K562 (cell line): Measurements from ENCODE around the gene TLE6. TPM values are rescaled to one million over a fixed set of nuclear protein-coding genes. Genes with fewer than 3 reads are reported as not detected.

Source experiments
- ATAC-seq: fragments of 200-7000 bp; cut with Tn5 transposase; 3 replicates; pipeline ENCODE4 v1.9.1; 2020; ENCODE audit warnings: moderate library complexity
- BruUV-seq: library from RNA; stranded (reverse); fragments of 400-500 nt; replicated peaks from 2 replicates; lab custom pipeline; 2021; lab: Mats Ljungman, UMichigan
- CTCF ChIA-PET: fragments of 300-600 bp; formaldehyde crosslinking; extraction: SDS; loops from one replicate; lab custom pipeline; 2021; ENCODE audit warnings: low intra/inter-chr PET ratio; lab: Yijun Ruan, JAX
- POLR2A ChIA-PET: fragments of 300-600, 350-650 bp; sonication (Branson Sonifier 250); formaldehyde crosslinking; extraction: SDS; loops from one replicate; lab custom pipeline; 2021; ENCODE audit warnings: antibody characterized with exemption, inconsistent platforms; lab: Yijun Ruan, JAX
- DNase-seq, 4 experiments: peaks; one replicate each; pipeline versions ENCODE4 v3.0.0 to v3.0.0-alpha.2; 2011 to 2018; ENCODE audit warnings: low spot score in 3 of 4, mixed read lengths in 3 of 4; ENCODE audit errors: extremely low read depth in 1 of 4
- FAIRE-seq: peaks from 2 replicates; lab custom pipeline; 2011; peaks lifted over from hg19 to GRCh38; lab: Jason Lieb, UNC
- H2AFZ ChIP-seq: 2 replicates; pipeline ENCODE4 v1.6.0; 2011; ENCODE audit warnings: low read depth, low read length, control low read depth, inconsistent platforms
- H3K27ac ChIP-seq: fragments of 200-600 bp; 3 replicates; pipeline ENCODE4 v1.8.0; 2011; ENCODE audit warnings: low read depth, mild to moderate bottlenecking, control low read depth, inconsistent platforms, low read length, moderate library complexity, mixed read lengths; ENCODE audit errors: extremely low read depth
- H3K27me3 ChIP-seq, 2 experiments: fragments of 300-600 bp in 1 of 2; 2 replicates in 1 of 2; 3 replicates in 1 of 2; pipeline versions ENCODE4 v1.6.0 to v1.8.0; 2011; ENCODE audit warnings: inconsistent platforms in 2 of 2, low read length in 2 of 2, mild to moderate bottlenecking in 1 of 2, mixed read lengths in 1 of 2, moderate library complexity in 1 of 2; ENCODE audit not compliant: control insufficient read depth in 2 of 2, insufficient read depth in 2 of 2
- H3K36me3 ChIP-seq: fragments of 300-600 bp; 3 replicates; pipeline ENCODE4 v1.8.0; 2011; ENCODE audit warnings: mild to moderate bottlenecking, low read length, inconsistent platforms; ENCODE audit not compliant: control insufficient read depth, insufficient read depth
- H3K4me1 ChIP-seq, 2 experiments: fragments of 200-600 bp in 1 of 2; replicated peaks in 1 of 2; 2 replicates in 1 of 2; 3 replicates in 1 of 2; pipeline versions ENCODE4 v1.5.1 to v1.8.0; 2011; ENCODE audit warnings: inconsistent platforms in 2 of 2, low read length in 2 of 2, mild to moderate bottlenecking in 1 of 2, mixed read lengths in 1 of 2, moderate library complexity in 1 of 2; ENCODE audit not compliant: control insufficient read depth in 2 of 2, insufficient read depth in 2 of 2
- H3K4me2 ChIP-seq: 2 replicates; pipeline ENCODE4 v1.6.1; 2011; ENCODE audit warnings: low read length, control low read depth, inconsistent platforms, mixed read lengths; ENCODE audit not compliant: insufficient read depth
- H3K4me3 ChIP-seq: fragments of 200-600 bp; sonication (generic), shearing (Covaris generic); 2 replicates; pipeline ENCODE4 v1.5.1; 2016; ENCODE audit warnings: control low read depth, inconsistent platforms
- H3K79me2 ChIP-seq: fragments of 200-600 bp; 3 replicates; pipeline ENCODE4 v1.8.0; 2011; ENCODE audit warnings: low read length, inconsistent platforms; ENCODE audit not compliant: control insufficient read depth, insufficient read depth
- H3K9ac ChIP-seq, 2 experiments: 2 replicates each; pipeline versions ENCODE4 v1.6.0 to v1.6.1; 2011; ENCODE audit warnings: low read depth in 2 of 2, low read length in 2 of 2, control low read depth in 1 of 2, inconsistent platforms in 1 of 2, mild to moderate bottlenecking in 1 of 2, mixed read lengths in 1 of 2; ENCODE audit not compliant: insufficient read depth in 1 of 2
- H3K9me1 ChIP-seq: one replicate; pipeline ENCODE4 v1.6.0; 2011; ENCODE audit warnings: inconsistent platforms, mild to moderate bottlenecking, low read length, moderate library complexity; ENCODE audit not compliant: control insufficient read depth, insufficient read depth
- H3K9me3 ChIP-seq: replicated peaks from 2 replicates; pipeline ENCODE4 v1.5.1; 2011; ENCODE audit warnings: low read depth, low read length, inconsistent platforms; ENCODE audit not compliant: control insufficient read depth, insufficient read depth
- H4K20me1 ChIP-seq: replicated peaks from 2 replicates; pipeline ENCODE4 v1.6.1; 2011; ENCODE audit warnings: low read length, inconsistent platforms, mixed read lengths; ENCODE audit not compliant: control insufficient read depth, insufficient read depth
- E2F1 ChIP-seq: sonication (generic); formaldehyde crosslinking; IDR thresholded peaks from 2 replicates; pipeline ENCODE4 v1.8.1; 2023; ENCODE audit warnings: mild to moderate bottlenecking, missing genetic modification reagents, moderate library complexity
- ELF2 ChIP-seq: fragments of 250-450 bp; sonication (Bioruptor Pico); IDR thresholded peaks from 2 replicates; pipeline ENCODE4 v1.5.0; 2021; ENCODE audit warnings: mild to moderate bottlenecking
- GTF2F1 ChIP-seq: IDR thresholded peaks from 2 replicates; pipeline ENCODE4 v1.6.1; 2011; ENCODE audit warnings: low read depth, low read length, improper control_type of control experiment
- ILF3 ChIP-seq: fragments of 450-650 bp; IDR thresholded peaks from 2 replicates; pipeline ENCODE4 v1.6.1; 2018; ENCODE audit warnings: antibody characterized with exemption, mild to moderate bottlenecking, moderate library complexity, borderline replicate concordance
- PHF21A ChIP-seq: fragments of 450-650 bp; IDR thresholded peaks from 2 replicates; pipeline ENCODE4 v1.6.1; 2017; ENCODE audit warnings: low read depth, borderline replicate concordance
- PURB ChIP-seq: sonication (generic); formaldehyde crosslinking; IDR thresholded peaks from 2 replicates; pipeline ENCODE4 v1.9.0; 2021; ENCODE audit warnings: low read depth, mild to moderate bottlenecking, missing genetic modification reagents
- PYGO2 ChIP-seq: fragments of 450-650 bp; IDR thresholded peaks from 2 replicates; pipeline ENCODE4 v1.6.1; 2016; ENCODE audit warnings: mild to moderate bottlenecking, missing genetic modification characterization, moderate library complexity, missing compliant biosample characterization
- RFX7 ChIP-seq: fragments of 250-450 bp; sonication (Bioruptor Pico); IDR thresholded peaks from 2 replicates; pipeline ENCODE4 v1.5.1; 2021; ENCODE audit warnings: mild to moderate bottlenecking
- RHOXF2B ChIP-seq: fragments of 250-450 bp; sonication (Bioruptor Pico); conservative IDR thresholded peaks from 2 replicates; pipeline ENCODE4 v1.5.1; 2021
- TAF9B ChIP-seq: fragments of 450-650 bp; IDR thresholded peaks from 2 replicates; pipeline ENCODE4 v1.6.1; 2018; ENCODE audit warnings: mild to moderate bottlenecking; ENCODE audit not compliant: partially characterized antibody
- THRA ChIP-seq: fragments of 450-650 bp; IDR thresholded peaks from 2 replicates; pipeline ENCODE4 v1.6.1; 2017; ENCODE audit warnings: mild to moderate bottlenecking, moderate library complexity
- ZBTB2 ChIP-seq: fragments of 450-650 bp; IDR thresholded peaks from 2 replicates; pipeline ENCODE4 v1.6.1; 2016; ENCODE audit warnings: antibody characterized with exemption
- ZBTB5 ChIP-seq: fragments of 450-650 bp; IDR thresholded peaks from 2 replicates; pipeline ENCODE4 v1.6.1; 2017; ENCODE audit warnings: antibody characterized with exemption
- WGBS: fragments of 100-300 bp; shearing (Covaris generic); methylation state at CpG from one replicate; pipeline ENCODE4 v1.1.6; 2016; ENCODE audit warnings: low coverage, mixed read lengths; ENCODE audit not compliant: insufficient coverage; ENCODE audit errors: missing lambda C conversion rate; 5-methylcytosine and 5-hydroxymethylcytosine counted together
- in situ Hi-C: fragments of 300-500 bp; cut with MboI; formaldehyde crosslinking; loops from 4 replicates; pipeline ENCODE4 v1.15.0; 2018; ENCODE audit warnings: inconsistent platforms, mixed read lengths
- intact Hi-C: fragments of 100-400 bp; cut with micrococcal nuclease; formaldehyde crosslinking; loops from 2 replicates; pipeline ENCODE4 v1.14.2; 2022
- polyA plus RNA-seq, 8 experiments: library from polyadenylated mRNA; depleted of rRNA in 4 of 8; stranded (reverse) in 5 of 8; unstranded in 3 of 8; fragments of >200 nt; fragmentation: Nextera tagmentation in 2 of 8; fragmentation: Illumina TruSeq in 1 of 8; extraction: Ambion mirVana in 2 of 8; extraction: Trizol in 1 of 8; gene quantifications; 2 replicates each; pipeline versions ENCODE4 v1.2.1 to v1.2.3, GENCODE V29; 2011 to 2014; ENCODE audit warnings: inconsistent platforms in 1 of 8, missing spikeins in 1 of 8
- total RNA-seq, 7 experiments: library from RNA; depleted of rRNA in 6 of 7; stranded (reverse); fragments of >200 nt in 6 of 7; fragmentation: Illumina TruSeq in 2 of 7; extraction: Trizol in 2 of 7; gene quantifications; 2 replicates each; pipeline versions ENCODE4 v1.2.1 to v1.2.3, GENCODE V29; 2011 to 2021; ENCODE audit warnings: low replicate concordance in 1 of 7

The TLE6 gene
- total and polyA plus RNA-seq, 9 of the 15 experiments (the other 6 are each of a cell fraction or from before 2014, with no cell fraction given): 1.1 to 6.1 (median 2.5) TPM

DNA sequence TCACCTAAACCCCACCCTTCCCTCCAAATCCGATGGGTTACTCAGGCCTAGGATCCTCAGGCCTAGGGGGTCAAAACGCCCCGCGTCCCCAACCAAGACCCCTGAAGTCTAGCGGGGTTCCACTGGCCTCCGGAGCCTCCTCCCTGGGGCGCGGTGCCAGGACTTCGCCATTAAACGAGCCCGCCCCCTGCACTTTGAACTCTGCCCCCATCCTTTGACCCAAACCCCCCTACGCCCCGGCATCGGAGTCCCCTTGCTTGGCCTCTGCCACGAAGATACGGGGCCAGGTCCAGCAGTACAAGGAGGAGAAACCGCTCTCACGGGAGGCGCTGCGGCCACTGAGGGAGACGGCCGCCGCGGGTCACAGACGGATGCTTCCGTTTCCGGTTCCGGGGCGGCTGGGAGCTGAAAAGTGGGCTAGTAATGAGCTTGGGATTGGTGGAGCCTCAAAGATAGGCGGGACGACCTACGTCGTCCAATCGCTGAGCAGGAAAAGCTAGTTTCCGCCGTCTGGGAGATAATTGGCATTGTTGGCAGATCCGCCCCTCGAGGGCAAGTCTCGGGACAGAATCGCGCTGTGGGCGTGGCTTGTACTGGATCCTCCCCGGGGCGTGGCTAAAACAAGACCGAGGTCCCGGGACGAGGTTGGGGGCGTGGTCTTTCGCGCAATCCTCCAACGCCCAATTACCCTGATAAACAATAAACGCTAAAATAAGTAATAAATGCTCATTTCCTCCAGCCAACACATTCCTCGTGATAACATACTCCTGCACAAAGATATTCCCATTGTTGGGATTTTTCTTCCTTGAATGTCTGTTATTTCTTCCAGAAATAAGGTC, 26.9 kb upstream of the TLE6 start (continued):
- peak; percentile 88 for TF ChIP-seq TAF9B
- peak; percentile 79 for TF ChIP-seq ELF2 (CRISPR knock-in tag)
- TF ChIP-seq ZBTB2: 0 out of 2 replicates have a peak, but pooled peaks have one; percentile 9

DNA sequence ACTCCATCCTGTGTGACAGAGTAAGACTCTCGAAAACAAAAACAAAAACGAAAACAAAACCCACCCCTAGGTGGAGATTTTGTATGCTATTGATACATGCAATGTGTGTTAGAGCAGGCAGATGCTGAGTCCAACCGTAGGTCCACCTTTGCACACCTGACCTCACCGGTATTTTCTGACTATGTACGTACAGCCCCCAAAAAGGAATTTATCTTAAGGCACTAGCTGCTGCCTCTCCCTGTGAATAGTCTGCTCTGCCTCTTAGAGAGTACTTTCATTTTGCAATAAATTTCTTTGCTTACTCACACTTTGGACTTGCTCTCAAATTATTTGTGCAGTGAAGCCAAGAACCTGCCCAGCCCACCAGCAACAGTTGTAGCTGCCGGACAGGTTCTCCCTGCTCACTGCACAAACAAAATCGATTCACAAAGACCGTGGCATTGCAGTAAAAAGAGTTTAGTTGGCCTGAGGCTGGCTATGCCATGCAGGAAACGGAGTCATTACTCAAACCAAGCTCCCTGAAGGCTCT, 24.3 kb upstream of the TLE6 start:
- Histone ChIP-seq H3K79me2 (no peaks in the 10 kb centered on the region), H3K9me3 (no peaks in the 10 kb centered on the region), H3K4me2 (peak overlapping the region; percentile 30; the same call in 1 of the 2 replicates), H3K4me3 (no peak overlapping the region), H3K9ac (no peak overlapping the region), H3K9me1 (no peaks in the 10 kb centered on the region), H3K27ac (no peak overlapping the region), H3K27me3 (no peaks in the 10 kb centered on the region), H3K36me3 (no peaks in the 10 kb centered on the region), H4K20me1 (peaks cover 11% of the 10 kb centered on the region), H2AFZ (peak overlapping the region; percentile 51; the same call in 1 of the 2 replicates), H3K4me1 (peaks cover 8 to 9% of the 10 kb centered on the region in 2 experiments)
- ChIA-PET POLR2A (interaction anchor here (0.8 kb wide), 1 partner anchor 60 kb away, joined by 3 read pairs; no protein-coding TSS in a partner anchor), CTCF (interaction anchor here (0.6 kb wide), 1 partner anchor 8 kb away, joined by 3 read pairs; no protein-coding TSS in a partner anchor)
- no peak for FAIRE-seq
- intact Hi-C loops (loop anchor here (10.0 kb wide), 1 partner anchor 152 kb away; no protein-coding TSS in a partner anchor), in situ Hi-C loops (loop anchor here (5.0 to 10.0 kb wide), 2 partner anchors 204 to 352 kb away; no protein-coding TSS in a partner anchor)
- 33% methylated on average over 9 of the region's 9 CpGs for WGBS
- no peak for DNase-seq
- BruUV-seq: no TSS peak
- ATAC-seq: no peak
- no peak for TF ChIP-seq ILF3
- TF ChIP-seq GTF2F1: no peak
- no peak for TF ChIP-seq PHF21A
- no peak for TF ChIP-seq ZBTB5
- no peak for TF ChIP-seq RFX7
- no peak for TF ChIP-seq THRA
- TF ChIP-seq E2F1: no peak
- no peak for TF ChIP-seq RHOXF2B (CRISPR knock-in tag)
- no peak for TF ChIP-seq PURB
- TF ChIP-seq PYGO2: no peak
